ENCODE results near the gene HAO2. TPM values are rescaled to one million over a fixed set of nuclear protein-coding genes. Genes with fewer than 3 reads are reported as not detected.
"Not testable (repeated sequence)": the region's sequence is repeated elsewhere in the genome, so short reads cannot be mapped to it uniquely, and the experiment has no call there.

HAO2 gene
- total RNA-seq, 1 donor from 2014 or later: not detected

GRCh38 chr1:119348941-119349340 lies 19.6 kb upstream of the HAO2 start:
- Mint-ChIP-seq H3K4me3 (no peak overlapping the region), H3K27ac (no peak overlapping the region), H3K36me3 (no peaks in the 10 kb centered on the region), H3K4me1 (no peaks in the 10 kb centered on the region), H3K27me3 (ENCODE audit: low read depth) (peaks cover 5% of the 10 kb centered on the region), H3K9me3 (peaks cover 7% of the 10 kb centered on the region)
- DNase-seq (ENCODE audit: low spot score in 2 of 2, unreplicated experiment in 2 of 2): no peak
- TF ChIP-seq CTCF (IDR thresholded peaks at IDR 0.05; ENCODE audit: unreplicated experiment): no peak

- not testable (repeated sequence) for H3K27ac Mint-ChIP-seq; H3K36me3 Mint-ChIP-seq; H3K27me3 Mint-ChIP-seq (ENCODE audit: low read depth); H3K4me3 Mint-ChIP-seq; H3K4me1 Mint-ChIP-seq; H3K9me3 Mint-ChIP-seq; DNase-seq (ENCODE audit: low spot score in 2 of 2, unreplicated experiment in 2 of 2)
These were observed 17.7 kb upstream of the HAO2 start for GRCh38 chr1:119350866-119351265.

GRCh38 chr1:119351997-119352396 lies 16.6 kb upstream of the HAO2 start:
- no peaks in the 10 kb centered on the region for H3K36me3 Mint-ChIP-seq
- H3K9me3 Mint-ChIP-seq: peaks cover 9% of the 10 kb centered on the region
- H3K27ac Mint-ChIP-seq: no peak overlapping the region
- H3K4me1 Mint-ChIP-seq: no peaks in the 10 kb centered on the region
- peaks cover 5% of the 10 kb centered on the region for H3K27me3 Mint-ChIP-seq (ENCODE audit: low read depth)
- no peak for DNase-seq (ENCODE audit: low spot score in 2 of 2, unreplicated experiment in 2 of 2)
- no peak for TF ChIP-seq CTCF (IDR thresholded peaks at IDR 0.05; ENCODE audit: unreplicated experiment)
- H3K4me3 Mint-ChIP-seq: no peak overlapping the region

GRCh38 chr1:119353836-119354235 lies 14.7 kb upstream of the HAO2 start:
- Mint-ChIP-seq H3K4me1 (peaks cover 6% of the 10 kb centered on the region), H3K27ac (no peak overlapping the region), H3K4me3 (no peak overlapping the region), H3K9me3 (peaks cover 9% of the 10 kb centered on the region), H3K27me3 (ENCODE audit: low read depth) (peaks cover 2% of the 10 kb centered on the region), H3K36me3 (no peaks in the 10 kb centered on the region)
- no peak for DNase-seq (ENCODE audit: low spot score in 2 of 2, unreplicated experiment in 2 of 2)
- no peak for TF ChIP-seq CTCF (IDR thresholded peaks at IDR 0.05; ENCODE audit: unreplicated experiment)

GRCh38 chr1:119358636-119359035 lies 9.9 kb upstream of the HAO2 start:
- Mint-ChIP-seq H3K9me3 (peaks cover 9% of the 10 kb centered on the region), H3K27ac (no peak overlapping the region), H3K4me3 (no peak overlapping the region), H3K4me1 (peaks cover 6% of the 10 kb centered on the region), H3K27me3 (ENCODE audit: low read depth) (no peaks in the 10 kb centered on the region), H3K36me3 (no peaks in the 10 kb centered on the region)
- DNase-seq (ENCODE audit: low spot score in 2 of 2, unreplicated experiment in 2 of 2): no peak
- TF ChIP-seq CTCF (IDR thresholded peaks at IDR 0.05; ENCODE audit: unreplicated experiment): no peak

GRCh38 chr1:119359730-119360129 lies 8.9 kb upstream of the HAO2 start:
- no peak overlapping the region for H3K4me3 Mint-ChIP-seq
- DNase-seq (ENCODE audit: low spot score in 2 of 2, unreplicated experiment in 2 of 2): no peak
- peaks cover 9% of the 10 kb centered on the region for H3K9me3 Mint-ChIP-seq
- H3K4me1 Mint-ChIP-seq: peaks cover 6% of the 10 kb centered on the region
- no peak overlapping the region for H3K27ac Mint-ChIP-seq
- H3K27me3 Mint-ChIP-seq (ENCODE audit: low read depth): no peaks in the 10 kb centered on the region
- H3K36me3 Mint-ChIP-seq: no peaks in the 10 kb centered on the region
- TF ChIP-seq CTCF (IDR thresholded peaks at IDR 0.05; ENCODE audit: unreplicated experiment): no peak

Measured in mesothelial cell of epicardium (in vitro differentiated cells).